Common myeloid progenitor, CD34-positive (primary cell): Measurements from ENCODE around the gene KCNQ4.

ENCODE experiments used
- CTCF ChIA-PET: fragments of 350-600 bp; sonication (Branson Sonifier 250); formaldehyde crosslinking; loops from one replicate; lab custom pipeline; 2021; ENCODE audit warnings: antibody characterized with exemption; lab: Charles Lee
- POLR2A ChIA-PET: fragments of 350-600 bp; sonication (Branson Sonifier 250); formaldehyde crosslinking; loops from one replicate; lab custom pipeline; 2021; ENCODE audit warnings: antibody characterized with exemption; lab: Charles Lee
- DNase-seq, 3 donors: peaks; one replicate each; pipeline versions ENCODE4 v3.0.0 to v3.0.0-alpha.2; 2013
- H3K27ac ChIP-seq, 2 experiments: 1 replicate in 1 of 2; 2 replicates in 1 of 2; pipeline ENCODE4 v1.7.0; 2013; ENCODE audit warnings: inconsistent platforms in 2 of 2, low read length in 2 of 2, mild to moderate bottlenecking in 2 of 2, low read depth in 1 of 2, moderate library complexity in 1 of 2; ENCODE audit not compliant: severe bottlenecking in 2 of 2, insufficient read depth in 1 of 2, poor library complexity in 1 of 2
- H3K27me3 ChIP-seq, 5 experiments: replicated peaks in 2 of 5; 1 replicate in 3 of 5; 2 replicates in 2 of 5; pipeline versions ENCODE4 v1.6.1 to v1.7.0; 2013; ENCODE audit warnings: low read length in 4 of 5, mild to moderate bottlenecking in 2 of 5, moderate library complexity in 2 of 5, inconsistent platforms in 1 of 5; ENCODE audit not compliant: insufficient read depth in 5 of 5, control insufficient read depth in 4 of 5
- H3K36me3 ChIP-seq, 4 experiments: 1 replicate in 2 of 4; 2 replicates in 2 of 4; pipeline versions ENCODE4 v1.6.1 to v1.7.0; 2013; ENCODE audit warnings: low read length in 3 of 4, control low read depth in 1 of 4, mild to moderate bottlenecking in 1 of 4; ENCODE audit not compliant: control insufficient read depth in 4 of 4, insufficient read depth in 4 of 4
- H3K4me1 ChIP-seq, 4 experiments: 1 replicate in 3 of 4; 2 replicates in 1 of 4; pipeline versions ENCODE4 v1.6.1 to v1.7.1; 2013; ENCODE audit warnings: low read length in 3 of 4, mild to moderate bottlenecking in 3 of 4, control low read depth in 1 of 4, inconsistent platforms in 1 of 4, moderate library complexity in 1 of 4; ENCODE audit not compliant: control insufficient read depth in 4 of 4, insufficient read depth in 4 of 4; ENCODE audit errors: control extremely low read depth in 1 of 4
- H3K4me3 ChIP-seq, 7 experiments: 1 replicate in 4 of 7; 2 replicates in 3 of 7; pipeline versions ENCODE4 v1.5.1 to v1.7.0; 2013; ENCODE audit warnings: mild to moderate bottlenecking in 7 of 7, low read length in 6 of 7, moderate library complexity in 6 of 7, inconsistent platforms in 2 of 7, low read depth in 2 of 7, control low read depth in 1 of 7; ENCODE audit not compliant: insufficient read depth in 4 of 7, control insufficient read depth in 1 of 7; ENCODE audit errors: extremely low read depth in 1 of 7
- H3K9me3 ChIP-seq, 5 experiments: 1 replicate in 4 of 5; 2 replicates in 1 of 5; pipeline versions ENCODE4 v1.6.1 to v1.7.1; 2013; ENCODE audit warnings: low read length in 4 of 5, mild to moderate bottlenecking in 2 of 5, inconsistent platforms in 1 of 5, low read depth in 1 of 5, moderate library complexity in 1 of 5; ENCODE audit not compliant: control insufficient read depth in 4 of 5, insufficient read depth in 2 of 5; ENCODE audit errors: control extremely low read depth in 1 of 5
- WGBS: methylation state at CpG from one replicate; pipeline ENCODE4 v1.1.5; 2013; ENCODE audit not compliant: insufficient coverage; 5-methylcytosine and 5-hydroxymethylcytosine counted together

The KCNQ4 gene

DNA sequence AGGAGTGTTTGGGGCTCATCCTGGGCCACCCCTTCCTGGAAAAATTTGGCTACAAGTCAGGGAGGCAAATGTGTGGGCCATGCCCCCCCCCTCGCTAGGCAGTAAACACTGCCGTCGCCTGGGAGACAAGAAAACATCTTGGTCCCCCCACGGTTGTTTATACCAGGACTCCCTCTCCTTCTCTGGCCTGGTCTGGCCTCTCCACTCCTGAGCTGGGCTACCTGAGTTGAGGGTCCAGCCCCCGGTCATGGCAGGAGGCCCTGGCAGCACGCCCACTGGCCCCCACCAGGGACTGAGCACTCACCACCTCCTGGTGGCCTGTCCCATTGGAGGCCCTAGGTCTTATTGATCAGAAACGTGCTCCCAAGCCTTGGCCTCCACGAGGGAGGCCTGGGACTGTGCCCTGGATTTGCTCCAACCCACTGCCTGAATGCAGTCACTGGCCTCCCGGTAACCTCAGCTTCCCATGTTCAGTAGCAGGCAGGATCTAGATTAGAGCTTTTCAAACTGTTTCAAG is 15.8 kb downstream of the KCNQ4 start:
- Histone ChIP-seq H3K36me3 (no peaks in the 10 kb centered on the region), H3K27me3 (no peaks in the 10 kb centered on the region), H3K4me1 (peaks cover 4 to 79% (median 55%) of the 10 kb centered on the region in 4 experiments), H3K27ac (peak overlapping the region; percentile 10 to 17), H3K9me3 (no peaks in the 10 kb centered on the region), H3K4me3 (no peak overlapping the region)
- CTCF ChIA-PET: interaction anchor here (0.9 to 9.8 kb wide), 4 partner anchors 12 to 50 kb away, joined by 3 to 71 read pairs (median 4); no protein-coding TSS in a partner anchor
- 36% methylated on average over 5 of the region's 9 CpGs for WGBS
- POLR2A ChIA-PET: interaction anchor here (0.6 to 0.9 kb wide), 2 partner anchors 109 to 556 kb away, joined by 3 to 4 read pairs; no protein-coding TSS in a partner anchor
- DNase-seq: peak in 2 of 3 donors; percentile 47 to 66

DNA sequence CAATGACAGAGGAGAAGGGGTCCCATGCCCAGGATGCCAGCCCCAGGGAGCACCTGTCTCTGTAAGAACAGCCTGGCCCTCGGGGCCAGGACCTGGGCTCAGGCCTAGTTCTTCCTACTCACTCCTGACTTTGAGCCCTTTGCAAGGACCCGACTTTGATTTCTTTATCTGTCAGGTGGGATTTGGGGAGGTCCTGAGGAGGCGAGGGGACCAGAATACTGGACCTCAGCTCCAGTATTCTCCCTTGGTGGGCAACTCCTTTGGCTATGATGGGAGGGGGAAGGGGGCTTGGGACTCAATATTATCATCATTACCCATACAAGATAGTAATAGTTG is 18.1 kb downstream of the KCNQ4 start:
- Histone ChIP-seq H3K36me3 (no peaks in the 10 kb centered on the region), H3K27me3 (no peaks in the 10 kb centered on the region), H3K4me3 (peak overlapping the region in 6 of 7 experiments; percentile 39 to 78 (median 58)), H3K4me1 (peaks cover 4 to 67% (median 48%) of the 10 kb centered on the region in 4 experiments), H3K9me3 (no peaks in the 10 kb centered on the region), H3K27ac (no peak overlapping the region)
- DNase-seq: no peak
- ChIA-PET CTCF (interaction anchor here (9.8 kb wide), 1 partner anchor 28 kb away, joined by 71 read pairs; no protein-coding TSS in a partner anchor), POLR2A (interaction anchor here (1.0 kb wide), 1 partner anchor 43 kb away, joined by 3 read pairs; no protein-coding TSS in a partner anchor)
- 83% methylated on average over 1 of the region's 3 CpGs for WGBS

DNA sequence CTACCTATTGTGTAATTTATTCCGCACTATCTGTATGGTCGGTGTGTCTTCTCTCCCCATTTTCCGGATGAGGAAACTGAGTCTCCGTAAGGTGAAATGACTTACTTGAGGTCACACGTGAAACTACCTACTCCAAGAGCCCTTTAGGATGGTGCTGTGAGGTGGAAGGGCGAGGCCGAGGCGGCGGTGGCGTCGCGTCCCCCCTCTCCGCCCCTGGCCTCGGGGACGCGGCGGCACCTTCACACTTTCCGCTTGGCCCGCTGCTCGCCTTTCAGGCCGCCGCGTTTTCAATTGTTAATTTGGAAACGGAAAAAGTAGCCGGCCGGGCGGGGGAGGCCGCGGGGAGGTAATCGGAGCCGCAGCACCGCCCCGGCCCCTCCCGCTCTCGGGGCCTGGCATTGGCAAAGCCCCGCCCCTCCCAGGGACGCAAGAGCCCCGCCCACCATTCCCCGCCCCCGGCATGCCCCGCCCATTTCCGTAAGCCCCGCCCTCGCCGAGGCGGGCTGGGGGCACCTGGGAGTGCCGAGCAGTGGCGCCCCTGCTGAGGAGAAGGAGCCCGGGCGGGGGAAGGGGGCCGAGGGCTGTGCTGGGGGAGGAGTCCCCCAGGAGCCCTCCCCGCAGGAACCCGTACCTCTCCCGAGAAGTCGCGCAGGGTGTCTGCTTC is 18.6 kb downstream of the KCNQ4 start:
- POLR2A ChIA-PET: interaction anchor here (1.0 kb wide), 1 partner anchor 43 kb away, joined by 3 read pairs; no protein-coding TSS in a partner anchor

DNA sequence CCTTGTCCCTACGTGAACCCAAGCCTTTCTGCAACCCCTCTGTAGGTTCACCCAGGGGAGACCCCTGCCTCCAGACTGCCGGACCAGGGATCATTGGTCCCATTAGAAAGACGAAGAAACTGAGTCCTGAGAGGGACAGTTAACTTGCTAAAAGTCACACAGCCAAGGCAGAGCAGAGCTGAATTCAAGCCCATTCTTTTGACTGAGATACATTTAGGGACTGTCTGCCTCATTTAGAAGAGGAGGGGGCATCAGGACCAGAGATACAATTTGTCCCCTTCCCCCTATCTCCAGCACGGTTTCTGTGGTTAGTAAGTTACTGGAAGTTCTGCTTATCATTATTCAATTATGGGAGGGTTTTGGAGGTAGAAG is 19.1 kb downstream of the KCNQ4 start:
- CTCF ChIA-PET: interaction anchor here (1.0 to 1.2 kb wide), 2 partner anchors 28 to 43 kb away, joined by 3 to 4 read pairs; no protein-coding TSS in a partner anchor

More for the DNA sequence above, 18.6 kb downstream of the KCNQ4 start:
- Histone ChIP-seq H3K27ac (peak overlapping the region in 1 of 2 experiments; percentile 40), H3K4me1 (peaks cover 4 to 63% (median 46%) of the 10 kb centered on the region in 4 experiments), H3K9me3 (no peaks in the 10 kb centered on the region), H3K27me3 (no peaks in the 10 kb centered on the region), H3K36me3 (no peaks in the 10 kb centered on the region), H3K4me3 (peak overlapping the region; percentile 6 to 78 (median 53))
- peak; percentile 87 to 93 (median 90) for DNase-seq
- CTCF ChIA-PET: interaction anchor here (9.8 kb wide), 1 partner anchor 29 kb away, joined by 71 read pairs; no protein-coding TSS in a partner anchor
- WGBS: under 1% methylated on average over 37 of the region's 56 CpGs

DNA sequence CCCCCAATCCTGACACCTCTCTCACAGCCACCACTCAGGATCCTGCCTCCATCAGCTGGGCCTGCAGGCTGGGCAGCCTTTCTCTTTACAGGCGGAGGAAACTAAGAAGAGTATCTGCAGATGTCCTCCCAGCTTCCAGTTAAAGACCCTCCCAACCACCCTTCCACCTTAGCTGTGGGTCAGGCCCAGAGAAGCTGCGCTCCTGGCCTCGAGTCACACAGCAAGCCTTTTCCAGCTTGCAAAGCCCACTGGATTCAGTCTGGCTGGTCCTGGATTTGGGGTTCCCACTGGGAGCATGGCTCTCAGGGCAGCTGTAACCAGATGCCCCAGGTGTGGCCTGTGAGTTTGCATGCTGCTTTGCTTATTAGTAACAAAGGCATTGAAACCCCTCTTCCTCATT is 19.9 kb downstream of the KCNQ4 start:
- no peaks in the 10 kb centered on the region for H3K9me3 ChIP-seq
- no peaks in the 10 kb centered on the region for H3K36me3 ChIP-seq
- 100% methylated on average over 3 of the region's 3 CpGs for WGBS
- H3K4me3 ChIP-seq: no peak overlapping the region
- ChIA-PET POLR2A (no interaction called here), CTCF (interaction anchor here (0.7 to 1.8 kb wide), 4 partner anchors 12 to 43 kb away, joined by 3 to 6 read pairs (median 4); no protein-coding TSS in a partner anchor)
- H3K27ac ChIP-seq: no peak overlapping the region
- peaks cover 4 to 55% (median 40%) of the 10 kb centered on the region in 4 experiments for H3K4me1 ChIP-seq
- no peaks in the 10 kb centered on the region for H3K27me3 ChIP-seq
- DNase-seq: no peak

More for the DNA sequence above, 19.1 kb downstream of the KCNQ4 start:
- POLR2A ChIA-PET: no interaction called here
- Histone ChIP-seq H3K27ac (peak overlapping the region in 1 of 2 experiments; percentile 40), H3K36me3 (no peaks in the 10 kb centered on the region), H3K9me3 (no peaks in the 10 kb centered on the region), H3K4me3 (peak overlapping the region in 3 of 7 experiments; percentile 19 to 58 (median 25)), H3K4me1 (peaks cover 4 to 58% (median 41%) of the 10 kb centered on the region in 4 experiments), H3K27me3 (no peaks in the 10 kb centered on the region)
- 33% methylated on average over 2 of the region's 4 CpGs for WGBS
- peak in 2 of 3 donors; percentile 56 to 66 for DNase-seq

DNA sequence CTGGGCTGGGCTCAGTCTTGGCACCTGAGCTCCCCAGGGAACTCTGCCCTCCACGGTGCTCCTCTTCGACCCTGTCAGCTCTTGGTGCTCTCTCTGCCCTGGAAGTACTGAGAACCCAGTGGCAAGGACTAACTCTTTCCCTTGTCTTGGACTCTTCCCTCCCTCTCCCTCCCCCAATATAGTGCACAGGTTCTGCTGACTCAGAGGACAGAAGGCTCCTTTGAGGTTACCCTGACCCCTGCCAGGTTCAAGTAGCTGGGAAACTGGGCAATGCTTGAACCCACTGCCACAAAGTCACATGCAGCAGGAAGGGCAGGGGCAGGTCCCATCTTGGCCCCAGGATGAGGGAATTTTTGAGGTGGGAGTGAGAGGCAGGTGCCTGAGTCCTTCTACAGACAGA is 20.3 kb downstream of the KCNQ4 start:
- no peak overlapping the region for H3K27ac ChIP-seq
- H3K4me3 ChIP-seq: no peak overlapping the region
- ChIA-PET CTCF (interaction anchor here (1.2 to 1.8 kb wide), 3 partner anchors 12 to 42 kb away, joined by 3 to 6 read pairs (median 5); no protein-coding TSS in a partner anchor), POLR2A (no interaction called here)
- 88% methylated on average over 2 of the region's 2 CpGs for WGBS
- H3K27me3 ChIP-seq: no peaks in the 10 kb centered on the region
- peaks cover 4 to 52% (median 39%) of the 10 kb centered on the region in 4 experiments for H3K4me1 ChIP-seq
- no peak for DNase-seq
- H3K9me3 ChIP-seq: no peaks in the 10 kb centered on the region
- no peaks in the 10 kb centered on the region for H3K36me3 ChIP-seq
